Right lobe of liver (tissue), 6 donors: ENCODE data around the gene ITGA11. TPM values are rescaled to one million over a fixed set of nuclear protein-coding genes. Genes with fewer than 3 reads are reported as not detected.

Experiments
- ATAC-seq, 4 donors: fragments of 200-7000 bp; cut with Tn5 transposase; one replicate each; pipeline ENCODE4 v1.9.1; 2020; ENCODE audit warnings: mild to moderate bottlenecking in 4 of 4, moderate library complexity in 4 of 4
- DNase-seq, 3 donors: peaks; one replicate each; pipeline ENCODE4 v3.0.0-alpha.2; 2020
- H3K27ac ChIP-seq, 3 donors: fragments of 200-600 bp; one replicate each; pipeline ENCODE4 v1.8.0; 2022
- H3K27me3 ChIP-seq, 2 donors: fragments of 200-600 bp; one replicate each; pipeline ENCODE4 v1.8.0; 2022
- H3K36me3 ChIP-seq, 4 donors: fragments of 200-600 bp; sonication (generic) in 1 of 4; one replicate each; pipeline versions ENCODE4 v1.5.1 to v1.8.0; 2017 to 2022; ENCODE audit warnings: control low read depth in 1 of 4
- H3K4me1 ChIP-seq, 4 donors: fragments of 200-600 bp; sonication (generic) in 1 of 4; one replicate each; pipeline versions ENCODE4 v1.5.1 to v1.8.0; 2017 to 2022; ENCODE audit warnings: control low read depth in 1 of 4
- H3K4me3 ChIP-seq, 3 donors: fragments of 200-600 bp; one replicate each; pipeline ENCODE4 v1.8.0; 2022
- H3K9me3 ChIP-seq, 4 donors: fragments of 200-600 bp; sonication (generic) in 1 of 4; one replicate each; pipeline versions ENCODE4 v1.5.1 to v1.8.0; 2017 to 2022; ENCODE audit warnings: control low read depth in 1 of 4
- POLR2A ChIP-seq: fragments of 450-650 bp; IDR thresholded peaks from one replicate; pipeline ENCODE4 v1.6.1; 2017; ENCODE audit warnings: antibody characterized with exemption, mild to moderate bottlenecking
- WGBS: methylation state at CpG from one replicate; pipeline ENCODE4 v1.1.6; 2018; ENCODE audit warnings: low coverage, low lambda C conversion rate; ENCODE audit not compliant: insufficient coverage; ENCODE audit errors: missing lambda C conversion rate; 5-methylcytosine and 5-hydroxymethylcytosine counted together
- intact Hi-C, 2 donors: fragments of 100-400 bp; cut with DNase I; formaldehyde crosslinking; loops; one replicate each; pipeline versions ENCODE4 v1.11.2 to v1.14.1; 2022
- total RNA-seq, 6 experiments: library from RNA; depleted of rRNA in 2 of 6; stranded (reverse); fragments of >200 nt in 2 of 6; fragmentation: NEBNext Ultra II Directional in 3 of 6; extraction: Animal tissue kit (Norgen Biotek cat#: 25700) in 3 of 6; gene quantifications; one replicate each; pipeline versions ENCODE4 v1.1.0 to v1.2.4, GENCODE V29; 2016 to 2023
- TF ChIP-seq, protein P1 (sequence below), 4 donors: fragments of 200-600 bp in 3 of 4; fragments of 450-650 bp in 1 of 4; IDR thresholded peaks; one replicate each; pipeline versions ENCODE4 v1.5.1 to v1.8.0; 2016 to 2022; ENCODE audit warnings: antibody characterized with exemption in 4 of 4, mild to moderate bottlenecking in 2 of 4
- donor health status: DM: no; HTN: yes; CAD: no.
- donor health status: DM: no; HTN: no; CAD: no.
- donor health status: DM: no; HTN: no; CAD: no.
- donor health status: DM: no; HTN: yes; CAD: no.
- donor health status: DM: no; HTN: yes; CAD: no.

The ITGA11 gene
- total RNA-seq, 6 experiments from 2014 or later, result 0.51 to 1.4 (median 0.73) TPM

DNA sequence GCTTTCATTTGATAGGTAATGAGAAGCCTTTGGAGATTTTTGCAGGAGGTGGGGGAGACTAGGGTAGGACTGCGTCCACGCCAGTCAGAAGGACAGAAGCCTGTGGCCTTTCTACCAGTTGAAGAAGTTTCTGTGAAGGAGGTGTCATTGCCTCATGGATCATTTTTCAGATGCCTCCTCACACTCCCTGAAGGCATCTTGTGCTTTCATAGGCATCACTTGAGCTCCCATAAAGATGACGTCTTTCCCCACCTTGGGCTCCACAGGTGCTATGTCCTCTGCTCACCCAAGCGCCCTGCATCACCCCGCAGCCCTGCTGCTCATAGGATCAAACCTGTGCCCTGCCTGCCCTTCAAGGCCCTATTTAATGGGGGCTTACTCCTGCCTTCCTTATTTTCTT is 7.5 kb upstream of the ITGA11 start:
- Histone ChIP-seq H3K27ac (no peak overlapping the region), H3K36me3 (no peaks in the 10 kb centered on the region), H3K9me3 (no peaks in the 10 kb centered on the region), H3K4me1 (no peaks in the 10 kb centered on the region), H3K27me3 (no peaks in the 10 kb centered on the region), H3K4me3 (no peak overlapping the region)
- TF ChIP-seq, protein P1, sequence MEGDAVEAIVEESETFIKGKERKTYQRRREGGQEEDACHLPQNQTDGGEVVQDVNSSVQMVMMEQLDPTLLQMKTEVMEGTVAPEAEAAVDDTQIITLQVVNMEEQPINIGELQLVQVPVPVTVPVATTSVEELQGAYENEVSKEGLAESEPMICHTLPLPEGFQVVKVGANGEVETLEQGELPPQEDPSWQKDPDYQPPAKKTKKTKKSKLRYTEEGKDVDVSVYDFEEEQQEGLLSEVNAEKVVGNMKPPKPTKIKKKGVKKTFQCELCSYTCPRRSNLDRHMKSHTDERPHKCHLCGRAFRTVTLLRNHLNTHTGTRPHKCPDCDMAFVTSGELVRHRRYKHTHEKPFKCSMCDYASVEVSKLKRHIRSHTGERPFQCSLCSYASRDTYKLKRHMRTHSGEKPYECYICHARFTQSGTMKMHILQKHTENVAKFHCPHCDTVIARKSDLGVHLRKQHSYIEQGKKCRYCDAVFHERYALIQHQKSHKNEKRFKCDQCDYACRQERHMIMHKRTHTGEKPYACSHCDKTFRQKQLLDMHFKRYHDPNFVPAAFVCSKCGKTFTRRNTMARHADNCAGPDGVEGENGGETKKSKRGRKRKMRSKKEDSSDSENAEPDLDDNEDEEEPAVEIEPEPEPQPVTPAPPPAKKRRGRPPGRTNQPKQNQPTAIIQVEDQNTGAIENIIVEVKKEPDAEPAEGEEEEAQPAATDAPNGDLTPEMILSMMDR (IDR thresholded peaks at IDR 0.05), result no peak
- ATAC-seq (no peak), DNase-seq (no peak)
- intact Hi-C loops, result no loop called here
- WGBS, result 69% methylated on average over 3 of the region's 5 CpGs

DNA sequence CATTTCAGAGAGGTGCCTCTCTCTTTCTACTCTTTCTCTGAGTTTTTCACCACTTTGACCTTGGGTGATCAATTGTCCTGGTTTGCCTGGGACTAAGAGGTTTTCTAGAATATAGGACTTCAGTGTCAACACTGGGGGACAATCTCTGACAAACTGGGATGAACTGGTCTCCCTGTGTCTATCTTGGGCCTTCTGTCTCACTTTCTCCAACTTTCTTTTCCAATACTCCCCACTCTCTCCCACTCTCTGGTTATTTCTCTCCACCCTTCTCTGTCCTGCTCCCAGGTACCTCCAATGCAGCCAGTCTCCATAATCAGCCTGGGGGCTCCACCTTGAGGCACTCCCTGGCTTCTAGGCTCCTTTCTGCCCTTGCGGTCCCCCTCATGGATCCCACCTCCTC is 4.7 kb upstream of the ITGA11 start:
- Histone ChIP-seq H3K27me3 (peaks cover 0 to 10% of the 10 kb centered on the region in 2 donors), H3K4me3 (no peak overlapping the region), H3K36me3 (no peaks in the 10 kb centered on the region), H3K9me3 (no peaks in the 10 kb centered on the region), H3K27ac (no peak overlapping the region), H3K4me1 (peaks cover 0 to 3% (median 0%) of the 10 kb centered on the region in 4 donors)
- no peak for TF ChIP-seq POLR2A
- TF ChIP-seq, protein P1 (IDR thresholded peaks at IDR 0.05), result no peak
- no peak for ATAC-seq
- 35% methylated on average over 1 of the region's 1 CpG for WGBS
- intact Hi-C loops, result no loop called here
- DNase-seq, result no peak

DNA sequence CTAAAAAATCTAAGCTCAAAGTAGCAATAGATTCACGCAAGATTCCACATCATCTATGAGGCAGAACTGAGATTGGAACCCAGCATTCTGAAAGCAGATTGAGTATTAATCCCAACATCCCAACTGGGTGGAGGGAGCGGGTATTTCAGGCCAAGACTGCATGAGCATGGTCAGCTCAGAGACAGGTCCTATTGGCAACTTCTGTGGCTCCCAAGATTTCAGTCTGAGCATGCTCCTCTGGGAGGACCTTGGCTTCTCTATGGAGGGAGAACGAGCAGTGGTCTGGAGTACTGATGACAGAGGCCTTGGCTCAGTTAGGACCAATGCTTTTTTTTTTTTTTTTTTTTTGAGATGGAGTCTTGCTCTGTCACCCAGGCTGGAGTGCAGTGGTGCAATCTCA is 4.0 kb upstream of the ITGA11 start:
- H3K4me3 ChIP-seq, result no peak overlapping the region
- peaks cover 0 to 10% (median 0%) of the 10 kb centered on the region in 4 donors for H3K4me1 ChIP-seq
- intact Hi-C loops, result no loop called here
- no peak overlapping the region for H3K27ac ChIP-seq
- no peaks in the 10 kb centered on the region for H3K9me3 ChIP-seq
- TF ChIP-seq POLR2A, result no peak
- TF ChIP-seq, protein P1 (IDR thresholded peaks at IDR 0.05), result no peak
- H3K27me3 ChIP-seq, result peaks cover 0 to 16% of the 10 kb centered on the region in 2 donors
- no peak for ATAC-seq
- DNase-seq, result no peak
- H3K36me3 ChIP-seq, result no peaks in the 10 kb centered on the region
- WGBS, result 56% methylated on average over 3 of the region's 3 CpGs

DNA sequence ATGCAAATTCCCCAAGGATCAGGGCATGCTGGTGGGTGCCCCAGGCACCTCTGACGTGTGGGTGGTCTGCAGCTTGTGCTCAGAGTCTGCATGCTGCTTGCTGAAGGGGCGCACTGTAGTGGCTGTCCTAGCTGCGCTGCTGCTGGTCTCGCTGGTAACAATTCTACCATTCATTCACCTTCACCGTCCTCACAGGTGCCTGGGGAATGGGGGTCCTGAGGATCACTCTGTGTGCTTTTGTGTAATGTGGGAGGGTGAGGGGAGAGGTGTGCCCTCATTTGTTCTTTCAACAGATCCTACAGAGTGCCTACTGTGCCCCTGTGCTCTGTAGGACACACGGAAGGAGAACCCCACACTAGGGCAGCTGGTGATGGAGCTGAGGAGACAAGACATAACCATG is 2.1 kb upstream of the ITGA11 start:
- TF ChIP-seq, protein P1 (IDR thresholded peaks at IDR 0.05), result no peak
- TF ChIP-seq POLR2A, result no peak
- WGBS, result 52% methylated on average over 2 of the region's 6 CpGs
- intact Hi-C loops, result no loop called here
- DNase-seq (no peak), ATAC-seq (no peak)
- no peaks in the 10 kb centered on the region for H3K36me3 ChIP-seq
- H3K4me1 ChIP-seq, result peaks cover 0 to 11% (median 0%) of the 10 kb centered on the region in 4 donors
- H3K4me3 ChIP-seq, result no peak overlapping the region
- H3K27me3 ChIP-seq, result peaks cover 0 to 16% of the 10 kb centered on the region in 2 donors
- H3K27ac ChIP-seq, result no peak overlapping the region
- H3K9me3 ChIP-seq, result no peaks in the 10 kb centered on the region

DNA sequence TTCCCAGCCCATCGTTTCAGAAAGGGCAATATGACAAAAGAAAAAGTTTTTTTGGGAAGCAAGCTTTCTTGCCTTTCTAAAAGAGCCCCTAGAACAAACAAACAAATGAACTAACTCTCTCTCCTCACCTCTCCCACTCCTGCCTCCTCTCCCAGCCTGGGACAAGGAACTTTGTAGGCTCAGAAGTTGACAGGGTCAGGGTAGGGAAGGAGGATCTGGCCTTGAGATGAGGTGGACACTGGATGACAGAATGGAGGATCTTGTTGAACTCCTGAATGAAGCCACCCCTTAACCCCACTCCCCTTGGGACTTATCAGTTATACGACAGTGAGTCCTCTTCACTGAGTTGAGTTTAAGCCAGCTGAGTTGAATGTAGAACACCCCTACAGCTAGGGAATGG is 1.6 kb upstream of the ITGA11 start:
- intact Hi-C loops, result no loop called here
- Histone ChIP-seq H3K4me3 (no peak overlapping the region), H3K9me3 (no peaks in the 10 kb centered on the region), H3K27ac (no peak overlapping the region), H3K36me3 (no peaks in the 10 kb centered on the region), H3K4me1 (peaks cover 0 to 11% (median 0%) of the 10 kb centered on the region in 4 donors), H3K27me3 (peaks cover 0 to 16% of the 10 kb centered on the region in 2 donors)
- no peak for TF ChIP-seq POLR2A
- TF ChIP-seq, protein P1 (IDR thresholded peaks at IDR 0.05), result no peak
- DNase-seq, result no peak
- no peak for ATAC-seq
- 13% methylated on average over 2 of the region's 2 CpGs for WGBS
